Hepatocyte (in vitro differentiated cells): ENCODE data around the gene TRIM6.

Experiments used
- CTCF ChIP-seq: fragments of 200-600 bp; sonication (generic); IDR thresholded peaks from 2 replicates; pipeline ENCODE4 v1.5.1; 2016; ENCODE audit warnings: antibody characterized with exemption, mild to moderate bottlenecking; ENCODE audit not compliant: poor library complexity
- EZH2 ChIP-seq: fragments of 200-600 bp; sonication (generic); IDR thresholded peaks from 2 replicates; pipeline ENCODE4 v1.6.1; 2016; ENCODE audit warnings: antibody characterized with exemption, mild to moderate bottlenecking, borderline replicate concordance
- EZH2phosphoT487 ChIP-seq: fragments of 200-600 bp; sonication (generic); IDR thresholded peaks from one replicate; pipeline ENCODE4 v1.6.1; 2018; ENCODE audit warnings: antibody characterized with exemption, mild to moderate bottlenecking, low read depth, moderate library complexity; ENCODE audit not compliant: unreplicated experiment, severe bottlenecking

DNA sequence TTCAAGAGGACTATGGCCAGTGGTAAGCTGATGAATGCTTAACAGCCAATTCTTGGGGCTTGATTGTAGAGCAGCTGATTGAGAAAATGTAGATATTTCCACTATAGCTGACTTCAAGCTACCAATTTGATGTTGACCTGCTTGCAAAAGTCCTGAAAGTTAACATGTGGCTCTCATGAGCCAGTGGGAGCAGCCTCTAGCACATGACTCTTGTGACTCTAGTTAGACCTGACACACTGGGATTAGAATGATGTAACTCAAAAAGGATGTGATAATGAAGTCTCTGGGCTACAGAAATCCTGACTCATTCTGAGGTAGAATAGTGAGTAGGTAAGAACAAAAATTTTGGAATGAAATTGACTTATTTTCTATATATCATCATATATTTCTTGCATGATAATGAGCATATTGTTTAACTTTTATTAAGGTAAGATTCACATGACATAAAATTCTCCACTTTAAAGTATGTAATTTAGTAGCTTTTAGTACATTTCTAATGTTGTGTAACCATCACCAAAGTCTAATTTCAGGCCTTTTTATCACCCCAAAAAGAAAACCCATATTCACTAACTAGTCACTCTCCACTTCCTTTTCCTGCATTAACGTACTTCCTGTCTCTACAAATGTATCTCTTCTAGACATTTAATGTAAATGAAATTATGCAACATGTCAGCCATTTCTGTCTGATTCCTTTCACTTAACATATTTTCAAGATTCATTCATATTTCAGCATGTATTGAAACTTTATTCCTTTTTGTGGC is 32.0 kb upstream of the TRIM6 start:
- TF ChIP-seq CTCF (no peak), EZH2 (no peak), EZH2phosphoT487 (no peak)
